ENCODE data around the gene TMTC1. TPM values are rescaled to one million over a fixed set of nuclear protein-coding genes. Genes with fewer than 3 reads are reported as not detected.

Gene TMTC1
- total and polyA plus RNA-seq, 2 experiments from 2014 or later: 4.8 to 24.3 TPM

DNA sequence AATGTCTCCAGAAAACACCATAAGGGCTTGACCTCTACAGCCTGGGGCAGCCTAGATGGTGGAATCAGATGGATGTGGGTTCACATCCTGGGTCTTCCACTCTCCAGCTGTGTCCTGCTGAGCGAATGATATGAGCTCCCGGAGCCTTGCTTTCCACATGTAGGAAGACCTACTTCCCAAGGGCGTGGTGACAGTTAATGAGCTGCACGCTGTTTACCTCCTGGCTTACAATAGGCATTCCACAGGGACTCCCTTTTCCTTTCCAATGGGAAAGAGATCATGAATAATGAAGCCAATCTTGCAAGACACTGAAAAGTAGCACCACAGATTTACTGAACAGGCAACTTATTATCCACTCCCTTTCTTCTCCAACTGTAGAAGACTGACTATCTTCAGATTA is 46.1 kb downstream of the TMTC1 start (continued):
- TF ChIP-seq, protein P1, sequence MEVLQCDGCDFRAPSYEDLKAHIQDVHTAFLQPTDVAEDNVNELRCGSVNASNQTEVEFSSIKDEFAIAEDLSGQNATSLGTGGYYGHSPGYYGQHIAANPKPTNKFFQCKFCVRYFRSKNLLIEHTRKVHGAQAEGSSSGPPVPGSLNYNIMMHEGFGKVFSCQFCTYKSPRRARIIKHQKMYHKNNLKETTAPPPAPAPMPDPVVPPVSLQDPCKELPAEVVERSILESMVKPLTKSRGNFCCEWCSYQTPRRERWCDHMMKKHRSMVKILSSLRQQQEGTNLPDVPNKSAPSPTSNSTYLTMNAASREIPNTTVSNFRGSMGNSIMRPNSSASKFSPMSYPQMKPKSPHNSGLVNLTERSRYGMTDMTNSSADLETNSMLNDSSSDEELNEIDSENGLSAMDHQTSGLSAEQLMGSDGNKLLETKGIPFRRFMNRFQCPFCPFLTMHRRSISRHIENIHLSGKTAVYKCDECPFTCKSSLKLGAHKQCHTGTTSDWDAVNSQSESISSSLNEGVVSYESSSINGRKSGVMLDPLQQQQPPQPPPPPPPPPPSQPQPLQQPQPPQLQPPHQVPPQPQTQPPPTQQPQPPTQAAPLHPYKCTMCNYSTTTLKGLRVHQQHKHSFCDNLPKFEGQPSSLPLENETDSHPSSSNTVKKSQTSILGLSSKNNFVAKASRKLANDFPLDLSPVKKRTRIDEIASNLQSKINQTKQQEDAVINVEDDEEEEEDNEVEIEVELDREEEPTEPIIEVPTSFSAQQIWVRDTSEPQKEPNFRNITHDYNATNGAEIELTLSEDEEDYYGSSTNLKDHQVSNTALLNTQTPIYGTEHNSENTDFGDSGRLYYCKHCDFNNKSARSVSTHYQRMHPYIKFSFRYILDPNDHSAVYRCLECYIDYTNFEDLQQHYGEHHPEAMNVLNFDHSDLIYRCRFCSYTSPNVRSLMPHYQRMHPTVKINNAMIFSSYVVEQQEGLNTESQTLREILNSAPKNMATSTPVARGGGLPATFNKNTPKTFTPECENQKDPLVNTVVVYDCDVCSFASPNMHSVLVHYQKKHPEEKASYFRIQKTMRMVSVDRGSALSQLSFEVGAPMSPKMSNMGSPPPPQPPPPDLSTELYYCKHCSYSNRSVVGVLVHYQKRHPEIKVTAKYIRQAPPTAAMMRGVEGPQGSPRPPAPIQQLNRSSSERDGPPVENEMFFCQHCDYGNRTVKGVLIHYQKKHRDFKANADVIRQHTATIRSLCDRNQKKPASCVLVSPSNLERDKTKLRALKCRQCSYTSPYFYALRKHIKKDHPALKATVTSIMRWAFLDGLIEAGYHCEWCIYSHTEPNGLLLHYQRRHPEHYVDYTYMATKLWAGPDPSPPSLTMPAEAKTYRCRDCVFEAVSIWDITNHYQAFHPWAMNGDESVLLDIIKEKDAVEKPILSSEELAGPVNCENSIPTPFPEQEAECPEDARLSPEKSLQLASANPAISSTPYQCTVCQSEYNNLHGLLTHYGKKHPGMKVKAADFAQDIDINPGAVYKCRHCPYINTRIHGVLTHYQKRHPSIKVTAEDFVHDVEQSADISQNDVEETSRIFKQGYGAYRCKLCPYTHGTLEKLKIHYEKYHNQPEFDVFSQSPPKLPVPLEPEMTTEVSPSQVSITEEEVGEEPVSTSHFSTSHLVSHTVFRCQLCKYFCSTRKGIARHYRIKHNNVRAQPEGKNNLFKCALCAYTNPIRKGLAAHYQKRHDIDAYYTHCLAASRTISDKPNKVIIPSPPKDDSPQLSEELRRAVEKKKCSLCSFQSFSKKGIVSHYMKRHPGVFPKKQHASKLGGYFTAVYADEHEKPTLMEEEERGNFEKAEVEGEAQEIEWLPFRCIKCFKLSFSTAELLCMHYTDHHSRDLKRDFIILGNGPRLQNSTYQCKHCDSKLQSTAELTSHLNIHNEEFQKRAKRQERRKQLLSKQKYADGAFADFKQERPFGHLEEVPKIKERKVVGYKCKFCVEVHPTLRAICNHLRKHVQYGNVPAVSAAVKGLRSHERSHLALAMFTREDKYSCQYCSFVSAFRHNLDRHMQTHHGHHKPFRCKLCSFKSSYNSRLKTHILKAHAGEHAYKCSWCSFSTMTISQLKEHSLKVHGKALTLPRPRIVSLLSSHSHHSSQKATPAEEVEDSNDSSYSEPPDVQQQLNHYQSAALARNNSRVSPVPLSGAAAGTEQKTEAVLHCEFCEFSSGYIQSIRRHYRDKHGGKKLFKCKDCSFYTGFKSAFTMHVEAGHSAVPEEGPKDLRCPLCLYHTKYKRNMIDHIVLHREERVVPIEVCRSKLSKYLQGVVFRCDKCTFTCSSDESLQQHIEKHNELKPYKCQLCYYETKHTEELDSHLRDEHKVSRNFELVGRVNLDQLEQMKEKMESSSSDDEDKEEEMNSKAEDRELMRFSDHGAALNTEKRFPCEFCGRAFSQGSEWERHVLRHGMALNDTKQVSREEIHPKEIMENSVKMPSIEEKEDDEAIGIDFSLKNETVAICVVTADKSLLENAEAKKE (CRISPR knock-in tag; IDR thresholded peaks at IDR 0.05): no peak

DNA sequence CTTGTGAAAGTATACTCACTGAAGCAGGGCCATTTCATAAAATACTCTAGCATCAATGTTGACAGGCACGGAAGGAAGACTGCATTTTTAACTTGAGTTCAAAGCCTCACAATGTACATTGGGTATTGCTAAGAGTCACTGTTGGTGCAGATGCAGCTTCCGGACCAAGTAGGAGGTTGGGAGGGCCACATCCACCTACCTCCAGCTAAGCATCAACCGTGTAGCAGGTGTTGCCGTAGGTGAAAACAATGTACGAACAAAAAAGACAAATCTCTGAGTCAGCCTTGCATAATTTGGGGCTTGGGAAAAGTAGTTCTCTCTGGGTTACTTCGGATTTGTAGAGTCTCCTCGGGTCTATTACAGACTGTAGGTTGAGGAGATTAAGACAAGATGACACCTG is 48.1 kb downstream of the TMTC1 start:
- no peaks in the 10 kb centered on the region for H4K20me1 ChIP-seq (replicated peaks; ENCODE audit: insufficient read depth)
- H3K4me2 ChIP-seq: no peak overlapping the region
- no peaks in the 10 kb centered on the region for H3K9me2 ChIP-seq (ENCODE audit: insufficient read depth)
- Mint-ChIP-seq H3K27me3 (ENCODE audit: insufficient read depth, low read depth, poor library complexity) (no peaks in the 10 kb centered on the region), H3K4me1 (peaks cover 4% of the 10 kb centered on the region; the same call in 2 of the 3 replicates), H3K4me3 (no peak overlapping the region), H3K36me3 (ENCODE audit: low read depth) (peaks cover 25% of the 10 kb centered on the region), H3K9me3 (no peaks in the 10 kb centered on the region), H3K27ac (no peak overlapping the region)
- no peak overlapping the region for H3K4me3 ChIP-seq
- no peak overlapping the region for H3K27ac ChIP-seq (ENCODE audit: low read depth)
- ATAC-seq (no peak), DNase-seq (ENCODE audit: low spot score) (no peak)
- no peak for TF ChIP-seq ZNF331 (CRISPR knock-in tag; IDR thresholded peaks at IDR 0.05; ENCODE audit: low read depth)
- TF ChIP-seq CREB1 (CRISPR knock-in tag; IDR thresholded peaks at IDR 0.05; ENCODE audit: low read depth): no peak
- TF ChIP-seq STAT1 (IDR thresholded peaks at IDR 0.05; ENCODE audit: unreplicated experiment): no peak
- TF ChIP-seq ZNF114 (CRISPR knock-in tag; IDR thresholded peaks at IDR 0.05): no peak
- no peak for TF ChIP-seq EZH2phosphoT487 (IDR thresholded peaks at IDR 0.05; ENCODE audit: unreplicated experiment)
- H3K27me3 ChIP-seq (ENCODE audit: insufficient read depth): no peaks in the 10 kb centered on the region
- H3K4me1 ChIP-seq (ENCODE audit: insufficient read depth): no peaks in the 10 kb centered on the region
- no peaks in the 10 kb centered on the region for H3F3A ChIP-seq (replicated peaks; ENCODE audit: low read depth)
- no peaks in the 10 kb centered on the region for H3K79me2 ChIP-seq (replicated peaks; ENCODE audit: insufficient read depth)
- no peak overlapping the region for H2AFZ ChIP-seq
- H3K36me3 ChIP-seq (ENCODE audit: insufficient read depth): no peaks in the 10 kb centered on the region
